H1 (cell line): ENCODE measurements around the gene MACC1. TPM values are rescaled to one million over a fixed set of nuclear protein-coding genes. Genes with fewer than 3 reads are reported as not detected.

ENCODE experiments used
- CHD7 ChIP-seq: fragments of 300-600 bp; sonication (generic); IDR thresholded peaks from 2 replicates; pipeline ENCODE4 v1.7.1; 2012; ENCODE audit warnings: low read length, moderate library complexity, mild to moderate bottlenecking, inconsistent platforms; ENCODE audit not compliant: insufficient replicate concordance
- HDAC2 ChIP-seq, 2 experiments: fragments of 300-600 bp in 1 of 2; sonication (generic) in 1 of 2; IDR thresholded peaks; 2 replicates each; pipeline ENCODE4 v1.6.1; 2011 to 2012; ENCODE audit warnings: low read depth in 2 of 2, low read length in 2 of 2, mild to moderate bottlenecking in 2 of 2, moderate library complexity in 2 of 2, borderline replicate concordance in 1 of 2, inconsistent platforms in 1 of 2
- JUN ChIP-seq: IDR thresholded peaks from 2 replicates; pipeline ENCODE4 v1.6.1; 2011; ENCODE audit warnings: low read depth, mild to moderate bottlenecking, improper control_type of control experiment, low read length
- MAX ChIP-seq: IDR thresholded peaks from 2 replicates; pipeline ENCODE4 v1.6.1; 2012; ENCODE audit warnings: inconsistent platforms
- RBBP5 ChIP-seq: IDR thresholded peaks from 2 replicates; pipeline ENCODE4 v1.7.1; 2012; ENCODE audit warnings: low read depth, mild to moderate bottlenecking, inconsistent platforms, low read length, moderate library complexity, borderline replicate concordance
- TBP ChIP-seq: IDR thresholded peaks from 2 replicates; pipeline ENCODE4 v1.6.1; 2011; ENCODE audit warnings: low read depth, low read length, improper control_type of control experiment
- USF2 ChIP-seq: IDR thresholded peaks from 2 replicates; pipeline ENCODE4 v1.6.1; 2011; ENCODE audit warnings: low read length, improper control_type of control experiment
- polyA plus RNA-seq, 7 experiments: library from polyadenylated mRNA; depleted of rRNA in 3 of 7; stranded (reverse) in 5 of 7; unstranded in 2 of 7; fragments of >200 nt in 5 of 7; fragments of 200-250 nt in 2 of 7; gene quantifications; 1 replicate in 5 of 7; 2 replicates in 1 of 7; 4 replicates in 1 of 7; pipeline versions ENCODE4 v1.2.1 to v1.2.3, GENCODE V29; 2011 to 2013; ENCODE audit warnings: missing spikeins in 2 of 7, mixed read lengths in 2 of 7
- total RNA-seq: library from RNA; stranded (reverse); fragmentation: NEBNext Ultra II Directional; extraction: Animal tissue kit (Norgen Biotek cat#: 25700); gene quantifications from 2 replicates; pipeline ENCODE4 v1.2.1, GENCODE V29; 2021

The MACC1 gene
- total and polyA plus RNA-seq, 2 of the 8 experiments (the other 6 are each of a cell fraction or from before 2014, with no cell fraction given), result 2.0 to 17.2 TPM

GRCh38 chr7:20217193-20217948, at the start of gene MACC1 (continued):
- no peak for TF ChIP-seq CHD7
- peak; percentile 71; the same call in 1 of the 2 replicates for TF ChIP-seq RBBP5
- TF ChIP-seq HDAC2 (IDR thresholded peaks at IDR 0.05; ENCODE audit: borderline replicate concordance in 1 of 2, low read depth in 2 of 2, low read length in 2 of 2), result no peak
- TF ChIP-seq MAX, result peak; percentile 61
- TF ChIP-seq JUN, result peak; percentile 35; the same call in 1 of the 2 replicates
- TF ChIP-seq TBP, result peak; percentile 76
- no peak for TF ChIP-seq USF2
